Upper lobe of left lung (tissue), 4 donors: ENCODE results near the gene STAT3.

Source experiments
- EP300 ChIP-seq, 4 donors: sonication (generic); formaldehyde crosslinking; IDR thresholded peaks; one replicate each; pipeline ENCODE4 v1.5.1; 2017; ENCODE audit warnings: antibody characterized with exemption in 4 of 4, control low read depth in 2 of 4
- POLR2A ChIP-seq, 4 donors: fragments of 450-650 bp; IDR thresholded peaks; one replicate each; pipeline ENCODE4 v1.5.1; 2016 to 2017; ENCODE audit warnings: antibody characterized with exemption in 4 of 4, mild to moderate bottlenecking in 2 of 4
- POLR2AphosphoS5 ChIP-seq, 2 donors: sonication (generic); formaldehyde crosslinking; IDR thresholded peaks; one replicate each; pipeline ENCODE4 v1.5.1; 2017; ENCODE audit warnings: antibody characterized with exemption in 2 of 2
- TF ChIP-seq, protein P1 (sequence below), 6 experiments: fragments of 450-650 bp in 4 of 6; fragments of 200-600 bp in 2 of 6; sonication (generic) in 2 of 6; IDR thresholded peaks; one replicate each; pipeline ENCODE4 v1.5.1; 2016 to 2019; ENCODE audit warnings: antibody characterized with exemption in 6 of 6

DNA sequence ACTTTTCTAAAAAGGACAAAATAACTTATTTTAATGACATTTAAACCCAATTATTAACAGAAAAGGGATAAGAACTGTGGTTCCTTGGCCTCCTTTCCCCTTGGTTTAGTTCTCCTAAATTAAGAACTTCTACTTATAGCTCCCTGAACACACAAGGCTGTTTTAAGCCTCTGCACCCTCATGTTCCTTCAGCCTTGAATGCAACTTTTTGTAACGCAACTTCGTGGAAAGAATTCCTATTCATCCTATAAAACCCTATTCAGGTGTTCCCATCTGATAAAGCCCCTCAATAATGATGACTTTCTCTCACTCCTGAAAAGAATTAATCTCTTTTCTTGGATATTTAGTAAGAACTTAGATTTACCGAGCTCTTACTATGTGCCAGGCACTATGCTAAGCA is 6.3 kb downstream of the STAT3 start:
- TF ChIP-seq POLR2A (IDR thresholded peaks at IDR 0.05): no peak
- TF ChIP-seq, protein P1, sequence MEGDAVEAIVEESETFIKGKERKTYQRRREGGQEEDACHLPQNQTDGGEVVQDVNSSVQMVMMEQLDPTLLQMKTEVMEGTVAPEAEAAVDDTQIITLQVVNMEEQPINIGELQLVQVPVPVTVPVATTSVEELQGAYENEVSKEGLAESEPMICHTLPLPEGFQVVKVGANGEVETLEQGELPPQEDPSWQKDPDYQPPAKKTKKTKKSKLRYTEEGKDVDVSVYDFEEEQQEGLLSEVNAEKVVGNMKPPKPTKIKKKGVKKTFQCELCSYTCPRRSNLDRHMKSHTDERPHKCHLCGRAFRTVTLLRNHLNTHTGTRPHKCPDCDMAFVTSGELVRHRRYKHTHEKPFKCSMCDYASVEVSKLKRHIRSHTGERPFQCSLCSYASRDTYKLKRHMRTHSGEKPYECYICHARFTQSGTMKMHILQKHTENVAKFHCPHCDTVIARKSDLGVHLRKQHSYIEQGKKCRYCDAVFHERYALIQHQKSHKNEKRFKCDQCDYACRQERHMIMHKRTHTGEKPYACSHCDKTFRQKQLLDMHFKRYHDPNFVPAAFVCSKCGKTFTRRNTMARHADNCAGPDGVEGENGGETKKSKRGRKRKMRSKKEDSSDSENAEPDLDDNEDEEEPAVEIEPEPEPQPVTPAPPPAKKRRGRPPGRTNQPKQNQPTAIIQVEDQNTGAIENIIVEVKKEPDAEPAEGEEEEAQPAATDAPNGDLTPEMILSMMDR (IDR thresholded peaks at IDR 0.05): no peak
- TF ChIP-seq EP300 (IDR thresholded peaks at IDR 0.05): no peak
- TF ChIP-seq POLR2AphosphoS5 (IDR thresholded peaks at IDR 0.05): no peak
